OCI-LY7 (cell line): Measurements from ENCODE around the gene AMPD3. TPM values are rescaled to one million over a fixed set of nuclear protein-coding genes. Genes with fewer than 3 reads are reported as not detected.

ENCODE experiments used
- BruUV-seq: library from RNA; stranded (reverse); fragments of 400-500 nt; replicated peaks from 2 replicates; lab custom pipeline; 2021; lab: Mats Ljungman, UMichigan
- CTCF ChIA-PET: fragments of 300-600 bp; sonication (Branson Sonifier 250); formaldehyde crosslinking; loops from one replicate; lab custom pipeline; 2022; ENCODE audit warnings: antibody characterized with exemption; ENCODE audit not compliant: unreplicated experiment; lab: Charles Lee
- POLR2A ChIA-PET: fragments of 300-600 bp; sonication (Branson Sonifier 250); formaldehyde crosslinking; loops from one replicate; lab custom pipeline; 2022; ENCODE audit warnings: antibody characterized with exemption; lab: Charles Lee
- DNase-seq: peaks from one replicate; pipeline ENCODE4 v3.0.0-alpha.2; 2015; ENCODE audit warnings: low spot score
- H2AFZ ChIP-seq: fragments of 200-600 bp; sonication (generic), shearing (Covaris generic); 2 replicates; pipeline ENCODE4 v1.6.1; 2014; ENCODE audit warnings: mild to moderate bottlenecking, antibody characterized with exemption, low read length, moderate library complexity
- H3K27ac ChIP-seq: fragments of 200-600 bp; sonication (generic); 2 replicates; pipeline ENCODE4 v1.5.1; 2014; ENCODE audit warnings: mixed run types, low read depth, mild to moderate bottlenecking, moderate library complexity, low read length, inconsistent platforms; ENCODE audit not compliant: poor library complexity, severe bottlenecking
- H3K36me3 ChIP-seq: fragments of 200-600 bp; sonication (generic); 2 replicates; pipeline ENCODE4 v1.6.1; 2014; ENCODE audit warnings: mild to moderate bottlenecking, antibody characterized with exemption, low read length, moderate library complexity, mixed read lengths; ENCODE audit not compliant: insufficient read depth
- H3K4me1 ChIP-seq: fragments of 200-600 bp; sonication (generic); 2 replicates; pipeline ENCODE4 v1.5.1; 2014; ENCODE audit warnings: mild to moderate bottlenecking, low read length; ENCODE audit not compliant: insufficient read depth, poor library complexity, severe bottlenecking
- H3K4me2 ChIP-seq: fragments of 200-600 bp; sonication (generic); 2 replicates; pipeline ENCODE4 v1.6.1; 2014; ENCODE audit warnings: mild to moderate bottlenecking, low read length
- H3K4me3 ChIP-seq: fragments of 200-600 bp; sonication (generic); 2 replicates; pipeline ENCODE4 v1.5.1; 2014; ENCODE audit warnings: mild to moderate bottlenecking, low read depth, low read length; ENCODE audit not compliant: poor library complexity, severe bottlenecking
- H3K79me2 ChIP-seq: fragments of 200-600 bp; sonication (generic); 2 replicates; pipeline ENCODE4 v1.6.1; 2016; ENCODE audit warnings: low read depth, mild to moderate bottlenecking, low read length, moderate library complexity, mixed read lengths; ENCODE audit not compliant: insufficient read depth
- H3K9me2 ChIP-seq: fragments of 200-600 bp; sonication (generic); 2 replicates; pipeline ENCODE4 v1.6.1; 2016; ENCODE audit warnings: mild to moderate bottlenecking, low read length, mixed read lengths; ENCODE audit not compliant: insufficient read depth
- H3K9me3 ChIP-seq: fragments of 200-600 bp; sonication (generic); 2 replicates; pipeline ENCODE4 v1.6.1; 2014; ENCODE audit warnings: mild to moderate bottlenecking, mixed run types, low read length, mixed read lengths
- H4K20me1 ChIP-seq: fragments of 200-600 bp; sonication (generic); 2 replicates; pipeline ENCODE4 v1.6.1; 2014; ENCODE audit warnings: mild to moderate bottlenecking, antibody characterized with exemption, low read length, moderate library complexity, mixed read lengths; ENCODE audit not compliant: insufficient read depth
- CTCF ChIP-seq: fragments of 200-600 bp; sonication (generic); conservative IDR thresholded peaks from 2 replicates; pipeline ENCODE4 v1.5.1; 2014; ENCODE audit warnings: mild to moderate bottlenecking, antibody characterized with exemption, low read length, moderate library complexity, mixed read lengths
- EZH2phosphoT487 ChIP-seq: fragments of 200-600 bp; sonication (generic); IDR thresholded peaks from 2 replicates; pipeline ENCODE4 v1.6.1; 2018; ENCODE audit warnings: low read depth, borderline replicate concordance, mild to moderate bottlenecking, mixed run types, antibody characterized with exemption, low read length, moderate library complexity, mixed read lengths
- intact Hi-C: fragments of 100-400 bp; cut with micrococcal nuclease; formaldehyde crosslinking; loops from one replicate; pipeline ENCODE4 v1.10.0; 2022; ENCODE audit not compliant: unreplicated experiment
- total RNA-seq, 2 experiments: library from RNA; depleted of rRNA in 1 of 2; stranded (reverse); fragments of >200 nt in 1 of 2; shearing (Covaris generic) in 1 of 2; gene quantifications; 2 replicates each; pipeline ENCODE4 v1.2.3, GENCODE V29; 2014 to 2022

Gene AMPD3
- total RNA-seq, 2 experiments from 2014 or later, result 13.5 to 25.6 TPM

GRCh38 chr11:10551290-10551592 lies 96.2 kb downstream of the AMPD3 start:
- no peak for DNase-seq
- CTCF ChIA-PET, result interaction anchor here (1.5 kb wide), 1 partner anchor 10 kb away, joined by 5 read pairs; the partner anchor contains the start of gene RNF141
- no peak for TF ChIP-seq CTCF
- no peak for TF ChIP-seq EZH2phosphoT487
- Histone ChIP-seq H3K36me3 (no peaks in the 10 kb centered on the region), H3K27ac (no peak overlapping the region), H4K20me1 (no peaks in the 10 kb centered on the region), H3K9me2 (no peaks in the 10 kb centered on the region), H3K4me3 (no peak overlapping the region), H2AFZ (no peak overlapping the region), H3K79me2 (no peaks in the 10 kb centered on the region), H3K9me3 (no peaks in the 10 kb centered on the region), H3K4me2 (no peak overlapping the region), H3K4me1 (no peaks in the 10 kb centered on the region)
- intact Hi-C loops, result no loop called here
- POLR2A ChIA-PET, result no interaction called here
- BruUV-seq, result no TSS peak

- TF ChIP-seq EZH2phosphoT487, result no peak
- no peak for TF ChIP-seq CTCF
- no peak for DNase-seq
- Histone ChIP-seq H3K4me3 (no peak overlapping the region), H3K36me3 (no peaks in the 10 kb centered on the region), H4K20me1 (no peaks in the 10 kb centered on the region), H3K4me1 (no peaks in the 10 kb centered on the region), H3K4me2 (no peak overlapping the region), H3K79me2 (no peaks in the 10 kb centered on the region), H3K9me3 (no peaks in the 10 kb centered on the region), H2AFZ (no peak overlapping the region), H3K27ac (no peak overlapping the region), H3K9me2 (no peaks in the 10 kb centered on the region)
- no TSS peak for BruUV-seq
- CTCF ChIA-PET, result interaction anchor here (0.6 to 1.5 kb wide), 2 partner anchors 11 to 60 kb away, joined by 3 to 5 read pairs; partner anchors contain the start of gene RNF141
- POLR2A ChIA-PET, result no interaction called here
- intact Hi-C loops, result no loop called here
Observed at GRCh38 chr11:10551845-10552352, 96.8 kb downstream of the AMPD3 start.

- POLR2A ChIA-PET, result no interaction called here
- CTCF ChIA-PET, result no interaction called here
- no peak overlapping the region for H3K4me2 ChIP-seq
- no peak for DNase-seq
- H3K9me3 ChIP-seq, result no peaks in the 10 kb centered on the region
- TF ChIP-seq EZH2phosphoT487, result no peak
- TF ChIP-seq CTCF, result no peak
- no TSS peak for BruUV-seq
- H3K79me2 ChIP-seq, result no peaks in the 10 kb centered on the region
- H3K4me3 ChIP-seq, result no peak overlapping the region
- H3K9me2 ChIP-seq, result no peaks in the 10 kb centered on the region
- H4K20me1 ChIP-seq, result no peaks in the 10 kb centered on the region
- intact Hi-C loops, result no loop called here
- no peaks in the 10 kb centered on the region for H3K4me1 ChIP-seq
- no peak overlapping the region for H2AFZ ChIP-seq
- no peak overlapping the region for H3K27ac ChIP-seq
- H3K36me3 ChIP-seq, result no peaks in the 10 kb centered on the region
Observed at GRCh38 chr11:10556590-10556989, 101.5 kb downstream of the AMPD3 start.
